Stimulated activated CD4-positive, alpha-beta T cell treated with anti-CD3 and anti-CD28 coated beads, TNF-alpha, amount 100 ng/mL, for 24 hours (primary cell): ENCODE results near the gene OPN1MW3.
"Not testable (repeated sequence)": the region's sequence is repeated elsewhere in the genome, so short reads cannot be mapped to it uniquely, and the experiment has no call there.

Experiments
- DNase-seq, 3 experiments: peaks; one replicate each; pipeline ENCODE4 v3.0.0-alpha.2; 2020; ENCODE audit warnings: low read depth in 3 of 3

The OPN1MW3 gene

DNA sequence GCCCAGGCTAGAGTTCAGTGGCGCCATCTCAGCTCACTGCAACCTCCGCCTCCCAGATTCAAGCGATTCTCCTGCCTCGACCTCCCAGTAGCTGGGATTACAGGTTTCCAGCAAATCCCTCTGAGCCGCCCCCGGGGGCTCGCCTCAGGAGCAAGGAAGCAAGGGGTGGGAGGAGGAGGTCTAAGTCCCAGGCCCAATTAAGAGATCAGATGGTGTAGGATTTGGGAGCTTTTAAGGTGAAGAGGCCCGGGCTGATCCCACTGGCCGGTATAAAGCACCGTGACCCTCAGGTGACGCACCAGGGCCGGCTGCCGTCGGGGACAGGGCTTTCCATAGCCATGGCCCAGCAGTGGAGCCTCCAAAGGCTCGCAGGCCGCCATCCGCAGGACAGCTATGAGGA is at the start of gene OPN1MW3:
Gene OPN1MW3 (plus strand): TSS at position 301 of the 400 bp plus-strand sequence. CDS start 38 bp downstream, at position 339.
- not testable (repeated sequence) for DNase-seq

DNA sequence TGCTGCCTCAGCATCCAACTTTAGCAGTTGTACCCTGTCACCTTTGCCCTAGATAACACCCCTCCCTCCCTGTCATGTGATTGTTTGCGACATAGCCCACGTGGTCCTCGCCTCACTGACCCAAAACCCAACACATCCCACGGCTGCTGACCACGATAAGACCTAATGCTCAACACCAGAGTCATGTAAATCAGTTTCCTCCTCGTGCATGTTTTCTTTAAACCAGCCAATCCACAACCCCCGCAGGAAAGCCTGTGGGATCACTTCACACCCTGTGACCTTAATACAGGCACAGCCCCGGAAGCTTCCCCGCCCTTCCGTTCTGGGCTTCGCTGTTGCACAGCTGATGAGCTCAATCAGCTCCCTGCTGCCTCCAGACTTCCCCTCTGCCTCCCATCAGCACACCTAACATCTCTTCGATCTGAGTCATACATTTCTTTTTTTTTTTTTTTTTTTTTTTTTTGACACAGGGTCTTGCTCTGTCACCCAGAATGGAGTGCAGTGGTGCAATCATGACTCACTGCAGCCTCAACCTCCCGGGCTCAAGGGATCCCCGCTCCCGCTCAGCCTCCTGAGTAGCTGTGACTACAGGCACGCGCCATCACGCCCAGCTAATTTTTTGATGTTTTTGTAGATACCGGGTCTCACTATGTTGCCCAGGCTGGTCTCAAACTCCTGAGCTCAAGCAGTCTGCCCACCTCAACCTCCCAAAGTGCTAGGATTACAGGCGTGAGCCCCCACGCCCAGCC is 47.5 kb upstream of the OPN1MW3 start:
- DNase-seq, result not testable (repeated sequence)

DNA sequence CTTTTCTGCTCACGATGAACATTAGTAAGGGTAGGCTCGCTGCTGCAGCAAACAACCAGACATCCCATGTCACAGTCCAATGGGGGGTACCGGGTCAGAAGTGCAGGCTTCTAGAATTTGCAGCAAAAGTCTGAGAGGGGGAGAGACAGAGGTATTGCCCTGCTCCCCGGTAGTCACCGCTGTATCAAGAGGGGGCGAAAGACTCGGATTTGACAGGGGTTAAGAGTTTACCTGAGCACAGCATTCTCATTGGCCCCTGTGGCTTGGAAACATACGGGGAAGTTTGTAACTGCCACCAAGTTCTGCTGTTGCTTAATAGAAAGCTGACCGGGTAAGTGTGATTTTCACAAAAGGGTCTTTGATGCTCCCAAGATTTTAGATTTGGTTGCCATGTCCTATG is 46.3 kb upstream of the OPN1MW3 start:
- not testable (repeated sequence) for DNase-seq

DNA sequence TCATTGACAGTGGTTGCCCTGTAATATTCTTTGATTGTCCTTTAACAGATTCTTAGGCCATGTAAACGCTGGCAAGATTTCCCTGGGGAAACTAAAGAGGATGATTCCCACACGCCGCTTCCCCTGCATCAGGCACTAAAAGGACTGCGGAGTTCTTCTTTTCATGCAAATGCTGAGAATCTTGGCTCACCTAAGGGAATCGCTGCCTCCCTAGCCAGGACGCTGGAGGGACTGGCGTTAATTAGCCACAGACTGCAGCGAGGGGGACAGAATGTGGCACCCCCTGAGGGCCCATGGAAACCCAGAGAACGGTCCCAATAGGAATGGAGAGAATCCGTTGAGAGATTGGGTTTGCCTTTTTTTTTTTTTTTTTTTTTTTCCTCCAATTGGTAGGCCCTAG is 45.9 kb upstream of the OPN1MW3 start:
- DNase-seq, result not testable (repeated sequence)

DNA sequence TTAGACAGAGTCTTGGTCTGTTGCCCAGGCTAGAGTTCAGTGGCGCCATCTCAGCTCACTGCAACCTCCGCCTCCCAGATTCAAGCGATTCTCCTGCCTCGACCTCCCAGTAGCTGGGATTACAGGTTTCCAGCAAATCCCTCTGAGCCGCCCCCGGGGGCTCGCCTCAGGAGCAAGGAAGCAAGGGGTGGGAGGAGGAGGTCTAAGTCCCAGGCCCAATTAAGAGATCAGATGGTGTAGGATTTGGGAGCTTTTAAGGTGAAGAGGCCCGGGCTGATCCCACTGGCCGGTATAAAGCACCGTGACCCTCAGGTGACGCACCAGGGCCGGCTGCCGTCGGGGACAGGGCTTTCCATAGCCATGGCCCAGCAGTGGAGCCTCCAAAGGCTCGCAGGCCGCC is 37.9 kb upstream of the OPN1MW3 start, which contains the start of gene OPN1MW2:
Gene OPN1MW2 (plus strand): TSS at position 301 of the 400 bp plus-strand sequence. CDS start 60 bp downstream, at position 361.
- not testable (repeated sequence) for DNase-seq

DNA sequence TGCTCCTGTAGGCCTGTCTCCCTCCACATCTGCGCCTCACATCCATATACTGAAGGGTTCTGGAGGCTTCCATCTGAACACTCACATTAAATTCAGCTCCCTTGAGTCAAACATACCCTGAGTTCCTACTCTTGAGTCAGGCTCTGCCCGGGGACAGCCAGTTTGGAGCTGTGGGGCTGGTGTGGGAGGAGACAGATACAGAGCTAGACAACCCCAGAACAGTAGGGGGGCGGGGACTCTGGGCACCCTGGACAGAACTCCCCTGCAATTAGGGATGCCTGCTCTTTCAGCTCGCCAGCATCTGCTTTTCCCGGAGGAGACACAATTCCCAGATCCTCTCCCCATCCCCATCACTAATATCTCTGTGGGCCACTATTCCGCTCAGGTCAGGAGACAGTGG is 32.1 kb upstream of the OPN1MW3 start:
- DNase-seq, result not testable (repeated sequence)

DNA sequence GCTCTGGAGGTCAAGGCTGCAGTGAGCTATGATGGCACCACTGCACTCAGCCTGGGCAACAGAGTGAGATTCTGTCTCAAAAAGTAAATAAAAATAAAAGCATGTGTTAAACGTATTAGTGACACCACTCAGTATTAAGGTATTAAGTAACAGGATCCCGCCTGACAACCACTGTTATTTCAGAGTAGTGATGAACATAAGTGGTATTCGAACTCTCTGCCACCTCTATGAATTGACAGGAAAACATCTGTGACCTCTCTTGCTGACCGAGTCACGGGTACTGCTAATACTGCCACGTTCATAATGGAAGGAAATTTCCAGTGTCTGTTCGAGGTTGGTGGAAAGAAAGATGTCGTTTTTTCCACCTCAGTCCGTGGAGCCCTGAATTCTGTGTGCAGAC is 30.7 kb upstream of the OPN1MW3 start:
- not testable (repeated sequence) for DNase-seq

DNA sequence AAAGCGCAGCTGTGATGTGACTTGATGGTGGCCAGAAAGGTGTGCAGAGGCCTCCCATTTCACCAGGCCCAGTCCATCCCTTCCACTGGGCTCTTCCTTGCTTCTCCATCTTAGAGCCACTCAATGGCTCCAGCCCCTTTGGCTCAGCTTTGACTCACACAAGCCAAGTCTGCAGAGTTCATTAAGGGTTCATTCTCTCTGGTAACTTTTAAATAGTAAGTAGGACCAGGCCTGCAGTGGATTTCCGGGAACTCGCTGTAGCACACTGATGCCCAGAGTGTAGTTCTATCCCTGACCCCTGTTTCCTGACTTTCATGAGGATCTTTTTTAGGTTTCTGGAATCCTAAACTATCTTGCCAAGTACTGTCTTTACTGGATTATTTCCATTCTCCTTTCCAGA is 25.9 kb upstream of the OPN1MW3 start:
- not testable (repeated sequence) for DNase-seq

DNA sequence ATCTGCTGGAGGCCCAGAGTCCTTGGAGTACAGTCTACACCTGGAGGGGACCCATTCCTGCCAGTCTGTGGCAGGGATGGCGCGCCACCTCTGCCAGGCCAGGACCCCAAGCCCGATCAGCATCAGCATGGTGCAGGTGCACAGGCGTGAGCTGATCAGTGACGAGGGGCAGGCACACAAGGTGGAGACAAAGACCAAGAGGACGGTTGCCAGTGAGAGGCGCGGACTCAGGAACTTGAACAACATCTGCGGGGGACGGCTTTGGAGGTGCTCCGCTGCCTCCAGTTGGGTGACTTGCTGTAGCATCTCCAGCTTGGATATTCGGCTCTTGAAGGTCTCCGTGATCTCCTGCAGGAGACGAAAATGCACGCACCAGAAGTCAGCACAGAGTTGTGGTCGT is 23.8 kb upstream of the OPN1MW3 start:
- not testable (repeated sequence) for DNase-seq

DNA sequence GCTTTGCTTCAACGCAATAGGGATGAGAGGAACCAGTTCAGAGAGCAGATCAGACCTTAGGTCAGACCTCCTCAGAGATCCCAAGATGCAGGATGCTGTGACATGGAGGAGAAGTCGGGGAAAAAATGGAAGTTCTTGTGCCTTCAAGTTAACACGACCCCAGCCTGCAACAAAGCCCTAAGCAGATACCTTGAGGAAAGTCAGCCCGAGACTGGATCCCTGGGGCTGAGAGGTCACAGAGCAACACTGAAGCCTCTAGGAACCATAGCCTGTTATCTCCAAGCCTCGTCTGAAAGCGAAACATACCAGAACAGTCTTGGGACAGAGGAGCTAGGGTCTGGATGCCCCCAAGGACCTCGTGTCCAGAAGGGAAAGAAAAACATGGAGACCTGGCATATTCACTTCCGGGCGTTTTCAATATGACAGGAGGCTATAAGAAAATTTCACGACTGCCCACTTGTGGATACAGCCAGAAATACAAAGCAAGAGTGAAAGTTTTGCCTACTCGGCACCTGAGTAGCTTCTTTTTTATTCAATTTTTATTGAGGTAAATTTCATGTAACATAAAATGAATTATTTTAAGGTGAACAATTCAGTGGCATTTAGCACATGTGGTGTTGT is 18.3 kb upstream of the OPN1MW3 start:
- not testable (repeated sequence) for DNase-seq

DNA sequence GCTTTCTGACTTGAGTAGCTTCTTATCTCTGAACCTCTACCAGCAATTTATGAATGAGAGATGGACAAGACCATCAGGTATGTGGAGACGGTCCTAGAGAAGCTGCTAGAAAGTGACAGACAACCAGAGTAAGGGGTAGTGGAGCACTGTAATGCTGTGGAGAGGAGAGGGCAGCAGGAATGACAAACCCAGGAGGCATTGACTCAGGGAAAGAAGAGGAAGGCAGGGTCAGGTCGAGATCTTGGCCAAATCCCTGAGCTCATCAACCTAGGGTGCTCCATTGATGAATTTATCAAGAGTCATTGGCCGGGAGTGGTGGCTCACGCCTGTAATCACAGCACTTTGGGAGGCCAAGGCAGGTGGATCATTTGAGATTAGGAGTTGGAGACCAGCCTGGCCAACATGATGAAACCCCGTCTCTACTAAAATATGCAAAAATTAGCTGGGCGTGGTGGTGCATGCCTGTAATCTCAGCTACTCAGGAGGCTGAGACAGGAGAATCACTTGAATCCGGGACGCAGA is 17.3 kb upstream of the OPN1MW3 start:
- not testable (repeated sequence) for DNase-seq

DNA sequence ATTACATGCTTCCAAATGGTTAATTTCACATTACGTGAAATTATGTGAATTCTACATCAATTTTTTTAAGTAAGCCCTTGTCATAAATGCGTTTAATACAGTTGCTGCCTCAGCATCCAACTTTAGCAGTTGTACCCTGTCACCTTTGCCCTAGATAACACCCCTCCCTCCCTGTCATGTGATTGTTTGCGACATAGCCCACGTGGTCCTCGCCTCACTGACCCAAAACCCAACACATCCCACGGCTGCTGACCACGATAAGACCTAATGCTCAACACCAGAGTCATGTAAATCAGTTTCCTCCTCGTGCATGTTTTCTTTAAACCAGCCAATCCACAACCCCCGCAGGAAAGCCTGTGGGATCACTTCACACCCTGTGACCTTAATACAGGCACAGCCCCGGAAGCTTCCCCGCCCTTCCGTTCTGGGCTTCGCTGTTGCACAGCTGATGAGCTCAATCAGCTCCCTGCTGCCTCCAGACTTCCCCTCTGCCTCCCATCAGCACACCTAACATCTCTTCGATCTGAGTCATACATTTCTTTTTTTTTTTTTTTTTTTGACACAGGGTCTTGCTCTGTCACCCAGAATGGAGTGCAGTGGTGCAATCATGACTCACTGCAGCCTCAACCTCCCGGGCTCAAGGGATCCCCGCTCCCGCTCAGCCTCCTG is 9.9 kb upstream of the OPN1MW3 start:
- DNase-seq, result not testable (repeated sequence)

DNA sequence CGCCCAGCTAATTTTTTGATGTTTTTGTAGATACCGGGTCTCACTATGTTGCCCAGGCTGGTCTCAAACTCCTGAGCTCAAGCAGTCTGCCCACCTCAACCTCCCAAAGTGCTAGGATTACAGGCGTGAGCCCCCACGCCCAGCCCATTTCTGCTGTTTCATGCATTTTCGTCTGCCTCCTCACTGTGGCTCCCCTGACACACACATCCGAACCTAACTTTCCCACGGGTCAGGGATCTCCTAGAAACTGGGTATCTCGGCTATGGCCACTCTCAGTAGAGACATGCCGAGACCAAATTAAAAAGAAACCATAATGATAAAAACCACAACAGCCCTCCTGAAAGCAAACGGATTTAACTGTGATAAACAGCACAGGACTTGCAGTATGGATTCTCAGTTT is 9.3 kb upstream of the OPN1MW3 start:
- DNase-seq, result not testable (repeated sequence)

DNA sequence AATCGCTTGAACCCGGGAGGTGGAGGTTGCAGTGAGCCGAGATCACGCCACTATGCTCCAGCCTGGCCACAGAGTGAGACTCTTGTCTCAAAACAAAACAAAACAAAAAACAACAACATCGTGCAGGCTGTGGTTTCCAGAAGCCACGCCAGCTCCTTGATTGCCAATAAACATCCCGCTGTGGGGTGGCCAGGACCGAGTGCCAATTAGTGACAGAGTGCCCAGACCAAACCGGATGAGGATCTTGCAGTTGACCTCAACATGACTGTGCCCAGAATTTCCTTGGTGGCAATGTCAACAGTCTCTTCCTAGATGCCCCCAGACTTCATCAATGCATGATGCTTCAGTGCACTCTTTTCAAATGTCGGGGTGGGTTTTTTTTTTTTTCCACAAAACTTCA is 1.3 kb downstream of the OPN1MW3 start:
- not testable (repeated sequence) for DNase-seq

DNA sequence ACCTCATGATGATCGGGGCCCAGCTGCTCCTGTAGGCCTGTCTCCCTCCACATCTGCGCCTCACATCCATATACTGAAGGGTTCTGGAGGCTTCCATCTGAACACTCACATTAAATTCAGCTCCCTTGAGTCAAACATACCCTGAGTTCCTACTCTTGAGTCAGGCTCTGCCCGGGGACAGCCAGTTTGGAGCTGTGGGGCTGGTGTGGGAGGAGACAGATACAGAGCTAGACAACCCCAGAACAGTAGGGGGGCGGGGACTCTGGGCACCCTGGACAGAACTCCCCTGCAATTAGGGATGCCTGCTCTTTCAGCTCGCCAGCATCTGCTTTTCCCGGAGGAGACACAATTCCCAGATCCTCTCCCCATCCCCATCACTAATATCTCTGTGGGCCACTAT is 5.7 kb downstream of the OPN1MW3 start:
- not testable (repeated sequence) for DNase-seq

DNA sequence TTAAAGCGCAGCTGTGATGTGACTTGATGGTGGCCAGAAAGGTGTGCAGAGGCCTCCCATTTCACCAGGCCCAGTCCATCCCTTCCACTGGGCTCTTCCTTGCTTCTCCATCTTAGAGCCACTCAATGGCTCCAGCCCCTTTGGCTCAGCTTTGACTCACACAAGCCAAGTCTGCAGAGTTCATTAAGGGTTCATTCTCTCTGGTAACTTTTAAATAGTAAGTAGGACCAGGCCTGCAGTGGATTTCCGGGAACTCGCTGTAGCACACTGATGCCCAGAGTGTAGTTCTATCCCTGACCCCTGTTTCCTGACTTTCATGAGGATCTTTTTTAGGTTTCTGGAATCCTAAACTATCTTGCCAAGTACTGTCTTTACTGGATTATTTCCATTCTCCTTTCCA is 11.9 kb downstream of the OPN1MW3 start:
- DNase-seq, result not testable (repeated sequence)

DNA sequence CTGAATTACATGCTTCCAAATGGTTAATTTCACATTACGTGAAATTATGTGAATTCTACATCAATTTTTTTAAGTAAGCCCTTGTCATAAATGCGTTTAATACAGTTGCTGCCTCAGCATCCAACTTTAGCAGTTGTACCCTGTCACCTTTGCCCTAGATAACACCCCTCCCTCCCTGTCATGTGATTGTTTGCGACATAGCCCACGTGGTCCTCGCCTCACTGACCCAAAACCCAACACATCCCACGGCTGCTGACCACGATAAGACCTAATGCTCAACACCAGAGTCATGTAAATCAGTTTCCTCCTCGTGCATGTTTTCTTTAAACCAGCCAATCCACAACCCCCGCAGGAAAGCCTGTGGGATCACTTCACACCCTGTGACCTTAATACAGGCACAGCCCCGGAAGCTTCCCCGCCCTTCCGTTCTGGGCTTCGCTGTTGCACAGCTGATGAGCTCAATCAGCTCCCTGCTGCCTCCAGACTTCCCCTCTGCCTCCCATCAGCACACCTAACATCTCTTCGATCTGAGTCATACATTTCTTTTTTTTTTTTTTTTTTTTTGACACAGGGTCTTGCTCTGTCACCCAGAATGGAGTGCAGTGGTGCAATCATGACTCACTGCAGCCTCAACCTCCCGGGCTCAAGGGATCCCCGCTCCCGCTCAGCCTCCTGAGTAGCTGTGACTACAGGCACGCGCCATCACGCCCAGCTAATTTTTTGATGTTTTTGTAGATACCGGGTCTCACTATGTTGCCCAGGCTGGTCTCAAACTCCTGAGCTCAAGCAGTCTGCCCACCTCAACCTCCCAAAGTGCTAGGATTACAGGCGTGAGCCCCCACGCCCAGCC is 27.3 kb downstream of the OPN1MW3 start:
- DNase-seq, result not testable (repeated sequence)

DNA sequence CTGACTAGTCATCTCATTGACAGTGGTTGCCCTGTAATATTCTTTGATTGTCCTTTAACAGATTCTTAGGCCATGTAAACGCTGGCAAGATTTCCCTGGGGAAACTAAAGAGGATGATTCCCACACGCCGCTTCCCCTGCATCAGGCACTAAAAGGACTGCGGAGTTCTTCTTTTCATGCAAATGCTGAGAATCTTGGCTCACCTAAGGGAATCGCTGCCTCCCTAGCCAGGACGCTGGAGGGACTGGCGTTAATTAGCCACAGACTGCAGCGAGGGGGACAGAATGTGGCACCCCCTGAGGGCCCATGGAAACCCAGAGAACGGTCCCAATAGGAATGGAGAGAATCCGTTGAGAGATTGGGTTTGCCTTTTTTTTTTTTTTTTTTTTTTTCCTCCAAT is 29.0 kb downstream of the OPN1MW3 start:
- DNase-seq, result not testable (repeated sequence)

DNA sequence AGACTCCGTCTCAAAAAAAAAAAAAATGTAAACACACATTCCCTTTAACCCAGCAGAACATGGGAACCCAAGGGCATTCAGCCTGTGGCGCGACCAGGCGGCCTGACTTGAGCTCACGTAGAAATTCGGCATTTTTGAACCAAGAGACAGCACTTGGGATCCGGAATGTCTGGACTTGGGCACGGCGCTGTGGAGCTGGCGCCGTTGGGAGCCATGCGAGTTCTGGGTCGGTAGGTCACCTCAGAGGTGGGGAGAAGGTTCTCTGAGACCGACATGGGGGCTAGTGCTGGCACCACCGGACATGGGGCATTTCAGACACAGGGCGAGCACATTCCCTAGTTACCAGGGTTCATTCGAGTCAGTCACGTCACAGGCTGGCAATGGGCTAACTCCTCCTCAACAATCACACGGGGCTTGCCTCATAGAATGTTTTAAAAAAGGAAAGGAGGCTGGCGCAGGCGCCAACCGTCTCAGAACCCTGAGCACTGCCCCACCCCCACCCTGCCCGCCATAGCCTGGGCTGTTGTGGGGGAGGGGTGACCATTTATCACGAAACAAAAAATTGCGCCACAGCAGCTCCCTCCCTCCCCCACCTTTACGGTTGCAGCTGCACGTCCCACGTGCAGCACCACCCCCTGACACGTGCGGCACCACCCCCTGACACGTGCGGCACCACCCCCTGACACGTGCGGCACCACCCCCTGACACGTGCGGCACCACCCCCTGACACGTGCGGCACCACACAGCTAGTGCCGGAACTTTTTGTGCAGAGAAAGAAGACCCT is 37.6 kb downstream of the OPN1MW3 start, which contains the start of gene TEX28:
Gene TEX28 (minus strand): TSS at position 334 of the 784 bp plus-strand sequence. CDS start 3,007 bp downstream, outside the sequence.
- DNase-seq, result no peak

DNA sequence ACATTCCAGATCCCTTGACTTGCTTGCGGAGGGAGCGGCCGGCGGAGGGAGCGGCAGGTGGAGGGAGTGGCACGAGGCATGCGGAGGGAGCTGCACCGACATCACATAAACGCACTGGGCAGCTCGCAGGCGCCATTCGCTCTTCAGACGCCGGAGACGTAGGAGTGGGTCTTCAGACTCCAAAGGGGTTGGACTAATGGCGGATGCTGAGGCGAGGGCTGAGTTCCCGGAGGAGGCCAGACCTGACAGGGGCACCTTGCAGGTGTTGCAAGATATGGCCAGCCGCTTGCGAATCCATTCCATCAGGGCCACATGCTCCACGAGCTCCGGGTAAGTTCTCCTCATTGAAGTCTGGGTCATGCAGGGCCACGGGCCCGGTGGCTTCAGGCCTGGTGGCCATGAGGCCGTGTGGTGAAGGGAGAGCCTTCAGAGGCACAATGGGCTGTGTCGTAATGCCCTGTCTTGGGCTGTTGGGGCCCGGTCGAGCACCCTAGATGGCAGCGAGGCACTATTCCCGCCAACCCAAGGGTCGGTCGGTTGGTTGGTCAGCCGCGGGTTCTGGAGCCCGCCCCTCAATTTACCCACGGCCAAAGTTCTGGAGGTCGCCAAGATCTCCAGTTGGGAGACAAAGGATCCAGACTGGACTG is 38.4 kb downstream of the OPN1MW3 start, which contains the start of gene TKTL1:
Gene TKTL1 (plus strand): TSS at position 132 of the 647 bp plus-strand sequence. CDS start 65 bp downstream, at position 197.
- DNase-seq, result no peak
